ENCODE data around the gene MRPL9. TPM values are rescaled to one million over a fixed set of nuclear protein-coding genes. Genes with fewer than 3 reads are reported as not detected.

Gene MRPL9
- total and polyA plus RNA-seq, 10 of the 15 experiments (the other 5 are each of a cell fraction or from before 2014, with no cell fraction given) = 35.7 to 161 (median 110) TPM

DNA sequence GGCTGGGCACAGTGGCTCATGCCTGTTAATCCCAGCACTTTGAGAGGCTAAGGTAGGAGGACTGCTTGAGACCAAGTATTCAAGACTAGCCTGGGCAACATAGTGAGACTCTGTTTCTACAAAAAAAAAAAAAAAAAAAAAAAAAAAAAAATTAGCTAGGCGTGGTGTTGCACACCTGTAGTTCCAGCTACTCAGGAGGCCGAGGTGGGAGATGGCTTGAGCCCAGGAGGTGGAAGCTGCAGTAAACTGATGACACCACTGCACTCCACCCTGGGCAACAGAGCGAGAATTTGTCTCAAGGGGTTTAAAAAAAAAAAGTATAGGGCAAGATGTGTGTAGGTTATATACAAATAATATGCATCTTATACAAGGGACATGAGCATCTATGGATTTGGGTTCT, 24.4 kb upstream of the MRPL9 start:
- BruUV-seq (replicated peaks) = no TSS peak
- no peak overlapping the region for H3K27ac ChIP-seq (ENCODE audit: control insufficient read depth, insufficient read depth)
- no peak overlapping the region for H3K9ac ChIP-seq (ENCODE audit: control insufficient read depth, insufficient read depth, low read length)
- no peak overlapping the region for H3K4me2 ChIP-seq (ENCODE audit: control insufficient read depth, insufficient read depth)
- ChIA-PET POLR2A (interaction anchor here (0.6 to 1.4 kb wide), 2 partner anchors 24 to 587 kb away, joined by 3 to 5 read pairs; partner anchors contain the start of gene MRPL9), RAD21 (ENCODE audit: unreplicated experiment) (no interaction called here), SMC1A (ENCODE audit: uncharacterized antibody, unreplicated experiment) (interaction anchor here (1.9 kb wide), 1 partner anchor 11 kb away, joined by 4 read pairs; no protein-coding TSS in a partner anchor), CTCF (interaction anchor here (0.5 to 1.4 kb wide), 3 partner anchors 13 to 447 kb away, joined by 3 to 6 read pairs (median 3); no protein-coding TSS in a partner anchor)
- H3K27me3 ChIP-seq (replicated peaks in 1 of 2; ENCODE audit: control insufficient read depth in 2 of 2, insufficient read depth in 2 of 2, low read length in 1 of 2) = no peaks in the 10 kb centered on the region; a peak in 1 of 4 replicates
- WGBS (ENCODE audit: insufficient coverage, insufficient replicate concordance, low lambda C conversion rate, missing lambda C conversion rate) = 33% methylated on average over 2 of the region's 3 CpGs
- H3K9me3 ChIP-seq (replicated peaks; ENCODE audit: control insufficient read depth, insufficient read depth, low read length) = no peaks in the 10 kb centered on the region
- H3K36me3 ChIP-seq (ENCODE audit: control insufficient read depth in 2 of 2, insufficient read depth in 2 of 2, low read length in 1 of 2) = no peaks in the 10 kb centered on the region
- FAIRE-seq = no peak
- in situ Hi-C loops (cut with MboI) = no loop called here
- H3K4me1 ChIP-seq (ENCODE audit: control insufficient read depth, insufficient read depth, low read length) = peaks cover 5% of the 10 kb centered on the region
- intact Hi-C loops (cut with micrococcal nuclease; ENCODE audit: unreplicated experiment) = no loop called here
- no peak for DNase-seq (ENCODE audit: low read depth, low spot score)
- no peaks in the 10 kb centered on the region for H4K20me1 ChIP-seq (ENCODE audit: control insufficient read depth, insufficient read depth)
- H3K4me3 ChIP-seq = no peak overlapping the region
- ATAC-seq = no peak
- no peaks in the 10 kb centered on the region; the same call in 1 of the 2 replicates for H3K79me2 ChIP-seq (ENCODE audit: control insufficient read depth, insufficient read depth, low read length)
- H2AFZ ChIP-seq (ENCODE audit: control insufficient read depth, low read depth, low read length) = no peak overlapping the region
- TF ChIP-seq IKZF1 (conservative IDR thresholded peaks at IDR 0.05) = no peak
- TF ChIP-seq ZNF217 (IDR thresholded peaks at IDR 0.05) = no peak
- TF ChIP-seq FOS (IDR thresholded peaks at IDR 0.05; ENCODE audit: borderline replicate concordance, extremely low read depth, insufficient read length) = no peak
- TF ChIP-seq, protein P1, sequence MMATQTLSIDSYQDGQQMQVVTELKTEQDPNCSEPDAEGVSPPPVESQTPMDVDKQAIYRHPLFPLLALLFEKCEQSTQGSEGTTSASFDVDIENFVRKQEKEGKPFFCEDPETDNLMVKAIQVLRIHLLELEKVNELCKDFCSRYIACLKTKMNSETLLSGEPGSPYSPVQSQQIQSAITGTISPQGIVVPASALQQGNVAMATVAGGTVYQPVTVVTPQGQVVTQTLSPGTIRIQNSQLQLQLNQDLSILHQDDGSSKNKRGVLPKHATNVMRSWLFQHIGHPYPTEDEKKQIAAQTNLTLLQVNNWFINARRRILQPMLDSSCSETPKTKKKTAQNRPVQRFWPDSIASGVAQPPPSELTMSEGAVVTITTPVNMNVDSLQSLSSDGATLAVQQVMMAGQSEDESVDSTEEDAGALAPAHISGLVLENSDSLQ (IDR thresholded peaks at IDR 0.05) = no peak
- TF ChIP-seq, protein P2, sequence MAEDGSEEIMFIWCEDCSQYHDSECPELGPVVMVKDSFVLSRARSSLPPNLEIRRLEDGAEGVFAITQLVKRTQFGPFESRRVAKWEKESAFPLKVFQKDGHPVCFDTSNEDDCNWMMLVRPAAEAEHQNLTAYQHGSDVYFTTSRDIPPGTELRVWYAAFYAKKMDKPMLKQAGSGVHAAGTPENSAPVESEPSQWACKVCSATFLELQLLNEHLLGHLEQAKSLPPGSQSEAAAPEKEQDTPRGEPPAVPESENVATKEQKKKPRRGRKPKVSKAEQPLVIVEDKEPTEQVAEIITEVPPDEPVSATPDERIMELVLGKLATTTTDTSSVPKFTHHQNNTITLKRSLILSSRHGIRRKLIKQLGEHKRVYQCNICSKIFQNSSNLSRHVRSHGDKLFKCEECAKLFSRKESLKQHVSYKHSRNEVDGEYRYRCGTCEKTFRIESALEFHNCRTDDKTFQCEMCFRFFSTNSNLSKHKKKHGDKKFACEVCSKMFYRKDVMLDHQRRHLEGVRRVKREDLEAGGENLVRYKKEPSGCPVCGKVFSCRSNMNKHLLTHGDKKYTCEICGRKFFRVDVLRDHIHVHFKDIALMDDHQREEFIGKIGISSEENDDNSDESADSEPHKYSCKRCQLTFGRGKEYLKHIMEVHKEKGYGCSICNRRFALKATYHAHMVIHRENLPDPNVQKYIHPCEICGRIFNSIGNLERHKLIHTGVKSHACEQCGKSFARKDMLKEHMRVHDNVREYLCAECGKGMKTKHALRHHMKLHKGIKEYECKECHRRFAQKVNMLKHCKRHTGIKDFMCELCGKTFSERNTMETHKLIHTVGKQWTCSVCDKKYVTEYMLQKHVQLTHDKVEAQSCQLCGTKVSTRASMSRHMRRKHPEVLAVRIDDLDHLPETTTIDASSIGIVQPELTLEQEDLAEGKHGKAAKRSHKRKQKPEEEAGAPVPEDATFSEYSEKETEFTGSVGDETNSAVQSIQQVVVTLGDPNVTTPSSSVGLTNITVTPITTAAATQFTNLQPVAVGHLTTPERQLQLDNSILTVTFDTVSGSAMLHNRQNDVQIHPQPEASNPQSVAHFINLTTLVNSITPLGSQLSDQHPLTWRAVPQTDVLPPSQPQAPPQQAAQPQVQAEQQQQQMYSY (CRISPR knock-in tag; IDR thresholded peaks at IDR 0.05) = no peak
- TF ChIP-seq GATAD2B (conservative IDR thresholded peaks at IDR 0.05; ENCODE audit: low read depth) = no peak
- TF ChIP-seq POU2F2 (IDR thresholded peaks at IDR 0.05; ENCODE audit: borderline replicate concordance, low read depth, low read length) = no peak
- TF ChIP-seq RAD21 (IDR thresholded peaks at IDR 0.05; ENCODE audit: insufficient read depth, low read depth, low read length) = no peak
- TF ChIP-seq, protein P3, sequence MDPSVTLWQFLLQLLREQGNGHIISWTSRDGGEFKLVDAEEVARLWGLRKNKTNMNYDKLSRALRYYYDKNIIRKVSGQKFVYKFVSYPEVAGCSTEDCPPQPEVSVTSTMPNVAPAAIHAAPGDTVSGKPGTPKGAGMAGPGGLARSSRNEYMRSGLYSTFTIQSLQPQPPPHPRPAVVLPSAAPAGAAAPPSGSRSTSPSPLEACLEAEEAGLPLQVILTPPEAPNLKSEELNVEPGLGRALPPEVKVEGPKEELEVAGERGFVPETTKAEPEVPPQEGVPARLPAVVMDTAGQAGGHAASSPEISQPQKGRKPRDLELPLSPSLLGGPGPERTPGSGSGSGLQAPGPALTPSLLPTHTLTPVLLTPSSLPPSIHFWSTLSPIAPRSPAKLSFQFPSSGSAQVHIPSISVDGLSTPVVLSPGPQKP (IDR thresholded peaks at IDR 0.05; ENCODE audit: low read depth, low read length) = no peak
- TF ChIP-seq PAX5 (IDR thresholded peaks at IDR 0.05; ENCODE audit: borderline replicate concordance, low read depth, low read length) = no peak
- no peak for TF ChIP-seq JUND (IDR thresholded peaks at IDR 0.05; ENCODE audit: low read depth, low read length)
- no peak for TF ChIP-seq MEF2B (IDR thresholded peaks at IDR 0.05; ENCODE audit: partially characterized antibody, poor library complexity, severe bottlenecking)
- no peak for TF ChIP-seq CBFB (IDR thresholded peaks at IDR 0.05; ENCODE audit: low read depth)
- no peak for TF ChIP-seq EED (IDR thresholded peaks at IDR 0.05; ENCODE audit: low read depth)
- no peak for TF ChIP-seq TCF7 (IDR thresholded peaks at IDR 0.05; ENCODE audit: borderline replicate concordance)
- no peak for TF ChIP-seq BCL11A (IDR thresholded peaks at IDR 0.05; ENCODE audit: low read depth, low read length)
- TF ChIP-seq RUNX3 (IDR thresholded peaks at IDR 0.05; ENCODE audit: low read length) = no peak
- TF ChIP-seq TAF1 (IDR thresholded peaks at IDR 0.05; ENCODE audit: borderline replicate concordance, low read depth, low read length) = no peak
- TF ChIP-seq, protein P4, sequence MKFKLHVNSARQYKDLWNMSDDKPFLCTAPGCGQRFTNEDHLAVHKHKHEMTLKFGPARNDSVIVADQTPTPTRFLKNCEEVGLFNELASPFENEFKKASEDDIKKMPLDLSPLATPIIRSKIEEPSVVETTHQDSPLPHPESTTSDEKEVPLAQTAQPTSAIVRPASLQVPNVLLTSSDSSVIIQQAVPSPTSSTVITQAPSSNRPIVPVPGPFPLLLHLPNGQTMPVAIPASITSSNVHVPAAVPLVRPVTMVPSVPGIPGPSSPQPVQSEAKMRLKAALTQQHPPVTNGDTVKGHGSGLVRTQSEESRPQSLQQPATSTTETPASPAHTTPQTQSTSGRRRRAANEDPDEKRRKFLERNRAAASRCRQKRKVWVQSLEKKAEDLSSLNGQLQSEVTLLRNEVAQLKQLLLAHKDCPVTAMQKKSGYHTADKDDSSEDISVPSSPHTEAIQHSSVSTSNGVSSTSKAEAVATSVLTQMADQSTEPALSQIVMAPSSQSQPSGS (IDR thresholded peaks at IDR 0.05; ENCODE audit: low read length) = no peak

All from GM12878 (cell line).